GM12892 (cell line): Measurements from ENCODE around the gene MPPE1.
A peak's percentile ranks its signal among the peaks of the same experiment; 100 is the strongest.

ENCODE experiments used
- DNase-seq: peaks from one replicate; pipeline ENCODE4 v3.0.0; 2011; ENCODE audit not compliant: insufficient read length
- FAIRE-seq: peaks from 2 replicates; lab custom pipeline; 2011; peaks lifted over from hg19 to GRCh38; lab: Jason Lieb, UNC
- POLR2A ChIP-seq: IDR thresholded peaks from 2 replicates; pipeline ENCODE4 v1.6.1; 2011; ENCODE audit warnings: low read depth, low read length, control low read depth
- POLR2AphosphoS5 ChIP-seq: IDR thresholded peaks from 2 replicates; pipeline ENCODE4 v1.6.1; 2011; ENCODE audit warnings: low read depth, low read length, control low read depth
- TAF1 ChIP-seq: IDR thresholded peaks from 2 replicates; pipeline ENCODE4 v1.6.1; 2011; ENCODE audit warnings: low read depth, mild to moderate bottlenecking, control low read depth, low read length, borderline replicate concordance

The MPPE1 gene

GRCh38 chr18:11886577-11887110 lies 21.5 kb downstream of the MPPE1 start:
- DNase-seq (no peak), FAIRE-seq (no peak)
- TF ChIP-seq TAF1 (no peak), POLR2A (no peak), POLR2AphosphoS5 (no peak)

GRCh38 chr18:11885278-11885947 lies 22.7 kb downstream of the MPPE1 start:
- FAIRE-seq (no peak), DNase-seq (no peak)
- TF ChIP-seq TAF1 (no peak), POLR2AphosphoS5 (no peak), POLR2A (no peak)

GRCh38 chr18:11884396-11885030 lies 23.6 kb downstream of the MPPE1 start:
- TF ChIP-seq TAF1 (no peak), POLR2AphosphoS5 (no peak)
- DNase-seq = no peak

GRCh38 chr18:11883153-11883552 lies 25.0 kb downstream of the MPPE1 start:
- DNase-seq = no peak
- FAIRE-seq = no peak
- TF ChIP-seq POLR2AphosphoS5 = no peak
- no peak for TF ChIP-seq POLR2A
- TF ChIP-seq TAF1 = no peak

More at GRCh38 chr18:11884396-11885030, 23.6 kb downstream of the MPPE1 start:
- FAIRE-seq = peak; percentile 21

- no peak for TF ChIP-seq POLR2AphosphoS5
- TF ChIP-seq TAF1 = no peak
- no peak for TF ChIP-seq POLR2A
- FAIRE-seq = no peak
- no peak for DNase-seq
These were observed 25.5 kb downstream of the MPPE1 start for GRCh38 chr18:11882636-11883035.

GRCh38 chr18:11880586-11881304 lies 27.4 kb downstream of the MPPE1 start:
- no peak for FAIRE-seq
- TF ChIP-seq POLR2AphosphoS5 = no peak
- TF ChIP-seq TAF1 = no peak
- no peak for TF ChIP-seq POLR2A
- DNase-seq = no peak

- TF ChIP-seq TAF1 (no peak), POLR2AphosphoS5 (no peak), POLR2A (no peak)
- DNase-seq (no peak), FAIRE-seq (no peak)
These were observed 30.5 kb downstream of the MPPE1 start for GRCh38 chr18:11877497-11878135.

GRCh38 chr18:11874676-11875075 lies 33.4 kb downstream of the MPPE1 start:
- no peak for FAIRE-seq
- TF ChIP-seq TAF1 (no peak), POLR2AphosphoS5 (no peak), POLR2A (no peak)
- no peak for DNase-seq

GRCh38 chr18:11873670-11874340 lies 34.3 kb downstream of the MPPE1 start:
- DNase-seq = no peak
- FAIRE-seq = no peak
- TF ChIP-seq POLR2A = no peak
- no peak for TF ChIP-seq POLR2AphosphoS5
- no peak for TF ChIP-seq TAF1

GRCh38 chr18:11872479-11873136 lies 35.5 kb downstream of the MPPE1 start:
- FAIRE-seq = peak; percentile 68

More at GRCh38 chr18:11872479-11873136, 35.5 kb downstream of the MPPE1 start:
- DNase-seq = no peak
- TF ChIP-seq POLR2AphosphoS5 = no peak
- TF ChIP-seq POLR2A = no peak
- no peak for TF ChIP-seq TAF1
